SK-N-SH treated with all-trans-retinoic acid at 6 μM for 48 hours (cell line): ENCODE data around the gene CDK14.

Experiments
- ATAC-seq: fragments of 200-7000 bp; cut with Tn5 transposase; 3 replicates; pipeline ENCODE4 v1.9.1; 2020; ENCODE audit warnings: mild to moderate bottlenecking, moderate library complexity
- ARNTL ChIP-seq: fragments of 450-650 bp; formaldehyde crosslinking; IDR thresholded peaks from 2 replicates; pipeline ENCODE4 v1.5.0; 2020; ENCODE audit warnings: low read depth, mild to moderate bottlenecking, moderate library complexity, borderline replicate concordance
- BACH2 ChIP-seq: fragments of 250-450 bp; sonication (Bioruptor Pico); IDR thresholded peaks from 2 replicates; pipeline ENCODE4 v1.9.0; 2021; ENCODE audit warnings: mild to moderate bottlenecking, borderline replicate concordance
- CSDC2 ChIP-seq: fragments of 250-450 bp; sonication (Bioruptor Pico); IDR thresholded peaks from 2 replicates; pipeline ENCODE4 v1.5.0; 2020; ENCODE audit warnings: mild to moderate bottlenecking, moderate library complexity
- CSRNP3 ChIP-seq: fragments of 250-450 bp; sonication (Bioruptor Pico); IDR thresholded peaks from 2 replicates; pipeline ENCODE4 v1.5.1; 2021; ENCODE audit warnings: mild to moderate bottlenecking, moderate library complexity
- ESRRG ChIP-seq: fragments of 250-450 bp; sonication (Bioruptor Pico); IDR thresholded peaks from 2 replicates; pipeline ENCODE4 v1.6.1; 2021; ENCODE audit warnings: mild to moderate bottlenecking
- GLIS3 ChIP-seq: fragments of 250-450 bp; sonication (Bioruptor Pico); IDR thresholded peaks from 2 replicates; pipeline ENCODE4 v1.5.0; 2020; ENCODE audit warnings: mild to moderate bottlenecking, moderate library complexity
- ISL1 ChIP-seq: fragments of 250-450 bp; sonication (Bioruptor Pico); IDR thresholded peaks from 2 replicates; pipeline ENCODE4 v2.1.2; 2022; ENCODE audit warnings: mild to moderate bottlenecking, moderate library complexity
- OSR1 ChIP-seq: fragments of 250-450 bp; sonication (Bioruptor Pico); IDR thresholded peaks from 2 replicates; pipeline ENCODE4 v1.8.0; 2022; ENCODE audit warnings: moderate library complexity, mild to moderate bottlenecking, inconsistent platforms
- PPARA ChIP-seq: fragments of 250-450 bp; sonication (Bioruptor Pico); IDR thresholded peaks from 2 replicates; pipeline ENCODE4 v1.5.0; 2020; ENCODE audit warnings: mild to moderate bottlenecking, borderline replicate concordance
- TCF4 ChIP-seq: fragments of 250-450 bp; sonication (Bioruptor Pico); IDR thresholded peaks from 2 replicates; pipeline ENCODE4 v1.8.0; 2021; ENCODE audit warnings: mild to moderate bottlenecking, moderate library complexity, borderline replicate concordance
- TOX ChIP-seq: fragments of 250-450 bp; sonication (Bioruptor Pico); IDR thresholded peaks from 2 replicates; pipeline ENCODE4 v1.8.0; 2021; ENCODE audit warnings: mild to moderate bottlenecking, moderate library complexity, borderline replicate concordance
- TSHZ2 ChIP-seq: fragments of 250-450 bp; sonication (Bioruptor Pico); IDR thresholded peaks from 2 replicates; pipeline ENCODE4 v1.5.0; 2020; ENCODE audit warnings: mild to moderate bottlenecking, moderate library complexity
- ZC3H10 ChIP-seq: fragments of 250-450 bp; sonication (Bioruptor Pico); IDR thresholded peaks from 2 replicates; pipeline ENCODE4 v1.5.1; 2021; ENCODE audit warnings: mild to moderate bottlenecking, moderate library complexity
- ZFP3 ChIP-seq: fragments of 250-450 bp; sonication (Bioruptor Pico); IDR thresholded peaks from 2 replicates; pipeline ENCODE4 v1.5.0; 2020; ENCODE audit warnings: mild to moderate bottlenecking, moderate library complexity
- ZFP30 ChIP-seq: fragments of 450-650 bp; formaldehyde crosslinking; IDR thresholded peaks from 2 replicates; pipeline ENCODE4 v1.5.0; 2022; ENCODE audit warnings: mild to moderate bottlenecking, moderate library complexity
- ZNF565 ChIP-seq: fragments of 450-650 bp; formaldehyde crosslinking; conservative IDR thresholded peaks from 2 replicates; pipeline ENCODE4 v1.5.0; 2020; ENCODE audit warnings: low read depth, mild to moderate bottlenecking, moderate library complexity
- ZNF70 ChIP-seq: fragments of 450-650 bp; formaldehyde crosslinking; IDR thresholded peaks from 2 replicates; pipeline ENCODE4 v1.5.0; 2020; ENCODE audit warnings: mild to moderate bottlenecking, moderate library complexity
- ZNF8 ChIP-seq: fragments of 450-650 bp; formaldehyde crosslinking; IDR thresholded peaks from 2 replicates; pipeline ENCODE4 v1.5.0; 2020; ENCODE audit warnings: mild to moderate bottlenecking, moderate library complexity
- TF ChIP-seq, protein P1 (sequence below): fragments of 250-450 bp; sonication (Bioruptor Pico); IDR thresholded peaks from 2 replicates; pipeline ENCODE4 v1.8.0; 2021; ENCODE audit warnings: low read depth, mild to moderate bottlenecking, moderate library complexity, borderline replicate concordance
- TF ChIP-seq, protein P2 (sequence below): fragments of 250-450 bp; sonication (Bioruptor Pico); IDR thresholded peaks from 2 replicates; pipeline ENCODE4 v1.8.0; 2020; ENCODE audit warnings: mild to moderate bottlenecking, moderate library complexity, borderline replicate concordance

Gene CDK14

DNA sequence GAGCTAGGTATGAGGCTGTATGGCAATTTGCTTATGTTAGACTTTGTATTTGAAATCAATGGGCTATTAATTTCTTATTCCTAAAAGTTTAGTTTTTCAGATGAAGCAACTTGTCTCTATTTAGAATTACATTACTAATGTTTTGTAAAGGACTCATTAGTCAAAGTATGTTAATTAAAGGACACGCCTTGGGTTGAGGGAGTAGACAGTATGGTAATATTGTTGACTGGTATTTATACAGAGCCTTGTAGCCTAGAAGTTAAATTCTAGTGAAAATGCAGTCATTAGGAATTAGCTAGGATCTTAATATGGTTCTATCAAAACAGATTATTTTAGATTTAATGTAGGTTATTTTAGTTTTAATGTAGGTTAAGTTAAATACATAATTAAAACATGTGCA is 6.2 kb downstream of the CDK14 start (continued):
- TF ChIP-seq ZNF70 (CRISPR knock-in tag) = no peak
- TF ChIP-seq GLIS3 (CRISPR knock-in tag) = no peak
- TF ChIP-seq, all 23 proteins: peak for 0

- TF ChIP-seq GLIS3 (CRISPR knock-in tag) = no peak
- no peak for ATAC-seq
Observed at GRCh38 chr7:90603346-90603745, 7.2 kb downstream of the CDK14 start.

- no peak for ATAC-seq
- TF ChIP-seq OSR1 (no peak), BACH2 (CRISPR knock-in tag) (no peak), ARNTL (CRISPR knock-in tag) (no peak), GLIS3 (CRISPR knock-in tag) (no peak), TOX (CRISPR knock-in tag) (no peak), TSHZ2 (CRISPR knock-in tag) (no peak), ZC3H10 (CRISPR knock-in tag) (no peak), TCF4 (no peak), ZFP30 (no peak), PPARA (no peak), ZFP3 (CRISPR knock-in tag) (no peak), CSDC2 (CRISPR knock-in tag) (no peak)
- TF ChIP-seq, protein P1, sequence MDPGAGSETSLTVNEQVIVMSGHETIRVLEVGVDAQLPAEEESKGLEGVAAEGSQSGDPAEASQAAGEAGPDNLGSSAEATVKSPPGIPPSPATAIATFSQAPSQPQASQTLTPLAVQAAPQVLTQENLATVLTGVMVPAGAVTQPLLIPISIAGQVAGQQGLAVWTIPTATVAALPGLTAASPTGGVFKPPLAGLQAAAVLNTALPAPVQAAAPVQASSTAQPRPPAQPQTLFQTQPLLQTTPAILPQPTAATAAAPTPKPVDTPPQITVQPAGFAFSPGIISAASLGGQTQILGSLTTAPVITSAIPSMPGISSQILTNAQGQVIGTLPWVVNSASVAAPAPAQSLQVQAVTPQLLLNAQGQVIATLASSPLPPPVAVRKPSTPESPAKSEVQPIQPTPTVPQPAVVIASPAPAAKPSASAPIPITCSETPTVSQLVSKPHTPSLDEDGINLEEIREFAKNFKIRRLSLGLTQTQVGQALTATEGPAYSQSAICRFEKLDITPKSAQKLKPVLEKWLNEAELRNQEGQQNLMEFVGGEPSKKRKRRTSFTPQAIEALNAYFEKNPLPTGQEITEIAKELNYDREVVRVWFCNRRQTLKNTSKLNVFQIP (CRISPR knock-in tag) = no peak
Observed at GRCh38 chr7:90604383-90604782, 8.3 kb downstream of the CDK14 start.

- no peak for TF ChIP-seq BACH2 (CRISPR knock-in tag)
- TF ChIP-seq ZFP3 (CRISPR knock-in tag) = no peak
- no peak for TF ChIP-seq CSRNP3
- TF ChIP-seq, protein P2, sequence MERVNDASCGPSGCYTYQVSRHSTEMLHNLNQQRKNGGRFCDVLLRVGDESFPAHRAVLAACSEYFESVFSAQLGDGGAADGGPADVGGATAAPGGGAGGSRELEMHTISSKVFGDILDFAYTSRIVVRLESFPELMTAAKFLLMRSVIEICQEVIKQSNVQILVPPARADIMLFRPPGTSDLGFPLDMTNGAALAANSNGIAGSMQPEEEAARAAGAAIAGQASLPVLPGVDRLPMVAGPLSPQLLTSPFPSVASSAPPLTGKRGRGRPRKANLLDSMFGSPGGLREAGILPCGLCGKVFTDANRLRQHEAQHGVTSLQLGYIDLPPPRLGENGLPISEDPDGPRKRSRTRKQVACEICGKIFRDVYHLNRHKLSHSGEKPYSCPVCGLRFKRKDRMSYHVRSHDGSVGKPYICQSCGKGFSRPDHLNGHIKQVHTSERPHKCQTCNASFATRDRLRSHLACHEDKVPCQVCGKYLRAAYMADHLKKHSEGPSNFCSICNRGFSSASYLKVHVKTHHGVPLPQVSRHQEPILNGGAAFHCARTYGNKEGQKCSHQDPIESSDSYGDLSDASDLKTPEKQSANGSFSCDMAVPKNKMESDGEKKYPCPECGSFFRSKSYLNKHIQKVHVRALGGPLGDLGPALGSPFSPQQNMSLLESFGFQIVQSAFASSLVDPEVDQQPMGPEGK (CRISPR knock-in tag) = no peak
- no peak for TF ChIP-seq TSHZ2 (CRISPR knock-in tag)
- TF ChIP-seq ESRRG (CRISPR knock-in tag) = no peak
- no peak for TF ChIP-seq CSDC2 (CRISPR knock-in tag)
- TF ChIP-seq ZC3H10 (CRISPR knock-in tag) = no peak
- TF ChIP-seq ISL1 = no peak
- no peak for TF ChIP-seq ARNTL (CRISPR knock-in tag)
- no peak for TF ChIP-seq ZNF565
- no peak for TF ChIP-seq TCF4
- no peak for TF ChIP-seq ZFP30
- TF ChIP-seq ZNF8 (CRISPR knock-in tag) = no peak
- ATAC-seq = no peak
Observed at GRCh38 chr7:90605055-90605454, 8.9 kb downstream of the CDK14 start.
